ES-I3 (cell line): ENCODE results near the gene NLRP1.

Experiments used
- H3K36me3 ChIP-seq: 2 replicates; pipeline ENCODE4 v1.6.1; 2013; ENCODE audit warnings: mild to moderate bottlenecking, low read length, control low read depth, moderate library complexity; ENCODE audit not compliant: insufficient read depth
- H3K4me1 ChIP-seq: 2 replicates; pipeline ENCODE4 v1.6.1; 2013; ENCODE audit warnings: mild to moderate bottlenecking, control low read depth, low read length; ENCODE audit not compliant: insufficient read depth
- H3K9ac ChIP-seq: 2 replicates; pipeline ENCODE4 v1.6.1; 2013; ENCODE audit warnings: low read depth, mild to moderate bottlenecking, low read length, moderate library complexity
- H3K9me3 ChIP-seq: 2 replicates; pipeline ENCODE4 v1.6.1; 2013; ENCODE audit warnings: mild to moderate bottlenecking, low read length, moderate library complexity; ENCODE audit not compliant: control insufficient read depth, insufficient read depth

Gene NLRP1

GRCh38 chr17:5468075-5468473, 116.2 kb downstream of the NLRP1 start:
- Histone ChIP-seq H3K9me3 (no peaks in the 10 kb centered on the region), H3K36me3 (no peaks in the 10 kb centered on the region; the same call in 1 of the 2 replicates), H3K4me1 (peaks cover 5% of the 10 kb centered on the region; the same call in 1 of the 2 replicates), H3K9ac (peak overlapping the region; percentile 99)

GRCh38 chr17:5467416-5467815, 116.9 kb downstream of the NLRP1 start:
- Histone ChIP-seq H3K36me3 (peaks cover under 1% of the 10 kb centered on the region), H3K9me3 (no peaks in the 10 kb centered on the region), H3K9ac (peak overlapping the region; percentile 99)

GRCh38 chr17:5466295-5466694, 118.0 kb downstream of the NLRP1 start:
- Histone ChIP-seq H3K4me1 (peaks cover 5% of the 10 kb centered on the region; the same call in 1 of the 2 replicates), H3K36me3 (peaks cover 3% of the 10 kb centered on the region), H3K9ac (no peak overlapping the region), H3K9me3 (no peaks in the 10 kb centered on the region)

More at GRCh38 chr17:5467416-5467815, 116.9 kb downstream of the NLRP1 start:
- H3K4me1 ChIP-seq, result peaks cover 5% of the 10 kb centered on the region; the same call in 1 of the 2 replicates

- H3K4me1 ChIP-seq, result peaks cover 5% of the 10 kb centered on the region; the same call in 1 of the 2 replicates
- no peak overlapping the region for H3K9ac ChIP-seq
- H3K36me3 ChIP-seq, result peaks cover 9% of the 10 kb centered on the region
- H3K9me3 ChIP-seq, result no peaks in the 10 kb centered on the region
Measured at GRCh38 chr17:5464717-5465507, 119.4 kb downstream of the NLRP1 start.
